GM18519 (cell line): ENCODE results near the gene PHLPP1.
"Not testable (repeated sequence)": the region's sequence is repeated elsewhere in the genome, so short reads cannot be mapped to it uniquely, and the experiment has no call there.

Source experiments
- ATAC-seq: cut with Tn5 transposase; IDR thresholded peaks from one replicate; pipeline ENCODE4 v1.9.1; 2021; ENCODE audit warnings: mild to moderate bottlenecking, moderate library complexity; ENCODE audit not compliant: unreplicated experiment, low FRiP score

PHLPP1 gene

DNA sequence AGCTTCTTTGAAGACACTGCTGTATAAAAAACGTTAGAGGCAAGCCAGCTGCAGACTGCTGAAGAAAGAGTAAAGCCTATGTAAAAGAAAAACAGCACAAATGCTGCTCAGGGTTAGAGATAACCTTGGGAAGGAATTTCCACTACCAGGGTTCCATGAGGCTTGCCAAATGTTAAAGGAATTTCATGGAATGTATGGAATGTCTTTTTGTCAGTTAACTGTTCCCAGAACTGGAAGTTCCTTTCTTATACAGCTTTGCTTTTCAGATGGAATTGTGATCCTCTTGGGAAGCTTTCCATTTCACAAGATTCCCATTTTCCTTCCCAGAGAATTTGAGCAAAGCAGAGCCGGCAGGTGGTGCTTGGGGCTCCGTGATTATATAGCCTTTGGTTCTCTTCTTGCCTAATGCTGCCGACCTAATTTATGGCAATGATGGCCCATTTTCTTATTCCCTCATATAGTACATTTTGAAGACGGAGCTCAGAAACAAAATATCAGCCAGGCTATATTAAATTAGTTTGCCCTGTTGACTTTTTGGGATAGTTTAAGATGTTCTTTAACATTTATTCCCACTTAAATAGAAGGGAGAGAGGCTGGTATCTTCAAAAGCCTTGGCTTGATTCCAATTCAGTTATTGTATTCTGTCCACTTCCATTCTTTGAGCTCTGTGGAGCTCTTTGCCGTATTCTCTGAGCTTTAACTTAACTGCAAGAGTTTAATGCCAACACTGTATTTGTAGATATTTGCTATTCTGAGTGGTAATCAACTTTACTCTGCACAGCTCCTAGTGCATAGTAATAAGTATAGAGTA lies 162.3 kb downstream of the PHLPP1 start:
- no peak for ATAC-seq

DNA sequence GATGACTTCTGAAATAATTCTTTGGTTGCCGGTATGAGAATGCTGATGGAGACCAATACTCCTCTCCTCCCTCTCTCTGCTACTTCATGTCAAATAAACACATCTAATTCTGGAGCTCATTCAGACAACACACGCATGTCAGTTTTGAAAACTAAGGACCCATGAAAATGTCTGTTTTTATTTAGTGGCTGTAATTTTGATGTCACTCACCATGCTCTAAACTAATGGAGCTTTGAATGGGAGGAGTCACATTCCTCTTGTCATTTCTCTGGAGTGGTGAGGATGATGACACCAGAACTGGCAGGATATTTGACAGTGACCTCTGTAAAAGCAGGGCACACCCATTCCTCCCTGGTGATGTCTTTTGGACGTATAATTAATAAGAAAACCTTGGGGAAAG lies 163.0 kb downstream of the PHLPP1 start:
- no peak for ATAC-seq

DNA sequence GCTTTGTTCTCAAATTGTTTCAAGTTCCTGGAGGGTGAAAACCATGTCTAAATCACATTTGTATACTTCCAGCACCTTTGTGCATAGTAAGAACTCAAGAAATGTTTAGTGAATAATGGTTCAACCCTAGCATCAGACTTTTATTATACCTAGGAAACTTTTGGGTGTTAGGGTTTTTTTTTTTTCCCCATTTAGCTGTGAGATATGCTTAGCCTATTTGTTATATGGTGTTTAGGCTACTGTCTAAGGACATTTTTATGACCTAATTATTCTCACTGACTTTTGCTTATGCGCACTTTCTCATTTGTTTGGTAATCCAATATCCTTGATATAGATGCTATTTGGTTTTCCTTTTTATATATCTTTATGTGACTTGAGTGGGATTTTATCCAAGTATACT lies 164.7 kb downstream of the PHLPP1 start:
- ATAC-seq = no peak

DNA sequence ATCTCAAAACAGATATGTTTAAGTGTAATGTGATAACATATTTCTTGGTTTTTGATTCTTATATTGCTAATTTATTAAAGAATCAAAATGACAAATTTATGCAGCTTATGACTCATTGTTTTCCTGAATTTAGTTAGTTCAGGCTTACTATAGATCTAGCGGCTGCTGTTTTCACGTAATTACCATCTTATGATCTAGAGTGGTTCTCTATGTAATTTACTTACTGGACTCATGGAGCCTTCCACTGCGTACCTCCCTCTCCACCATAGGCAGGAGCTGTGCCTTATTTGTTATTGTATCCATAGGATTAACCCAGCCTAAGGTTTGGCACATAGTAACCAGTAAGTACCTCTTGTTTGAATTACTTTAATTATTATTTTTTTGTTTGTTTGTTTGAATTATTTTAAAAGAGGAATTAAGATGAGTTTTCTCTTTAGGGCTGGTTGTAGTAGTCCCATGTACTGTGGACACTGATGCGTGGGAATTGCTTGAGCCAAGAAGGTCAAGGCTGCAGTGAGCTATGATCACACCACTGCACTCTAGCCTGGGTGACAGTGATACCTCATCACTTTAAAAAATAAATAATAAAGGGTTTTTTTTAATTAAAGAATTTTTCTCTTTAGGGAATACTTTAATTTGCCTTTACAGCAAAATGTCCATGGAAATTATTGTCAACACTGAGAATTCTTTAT lies 165.5 kb downstream of the PHLPP1 start:
- no peak for ATAC-seq

DNA sequence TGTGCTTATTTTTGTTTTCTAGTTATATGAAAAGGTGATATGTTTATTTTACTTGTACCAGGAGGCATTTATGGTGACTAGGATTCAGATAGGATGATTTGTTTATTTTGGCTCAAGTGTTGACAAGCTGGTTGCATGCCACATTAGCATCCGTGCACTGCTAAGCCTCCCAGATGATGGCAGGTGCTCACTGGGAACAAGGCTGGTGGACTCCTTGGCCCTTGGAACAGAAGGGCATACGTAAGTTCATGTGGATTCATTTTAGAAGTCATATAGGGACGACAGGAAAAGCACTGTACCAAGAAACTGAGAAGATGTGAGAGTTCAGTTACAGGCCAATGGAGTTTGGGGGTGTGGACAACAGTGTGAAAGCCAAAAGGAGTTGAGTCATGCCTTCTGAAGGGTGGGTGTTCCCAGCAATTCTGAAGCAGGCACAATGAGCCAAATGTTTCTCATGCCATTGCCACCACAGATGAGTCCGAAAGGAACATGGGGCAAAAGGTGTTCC lies 166.2 kb downstream of the PHLPP1 start:
- no peak for ATAC-seq

DNA sequence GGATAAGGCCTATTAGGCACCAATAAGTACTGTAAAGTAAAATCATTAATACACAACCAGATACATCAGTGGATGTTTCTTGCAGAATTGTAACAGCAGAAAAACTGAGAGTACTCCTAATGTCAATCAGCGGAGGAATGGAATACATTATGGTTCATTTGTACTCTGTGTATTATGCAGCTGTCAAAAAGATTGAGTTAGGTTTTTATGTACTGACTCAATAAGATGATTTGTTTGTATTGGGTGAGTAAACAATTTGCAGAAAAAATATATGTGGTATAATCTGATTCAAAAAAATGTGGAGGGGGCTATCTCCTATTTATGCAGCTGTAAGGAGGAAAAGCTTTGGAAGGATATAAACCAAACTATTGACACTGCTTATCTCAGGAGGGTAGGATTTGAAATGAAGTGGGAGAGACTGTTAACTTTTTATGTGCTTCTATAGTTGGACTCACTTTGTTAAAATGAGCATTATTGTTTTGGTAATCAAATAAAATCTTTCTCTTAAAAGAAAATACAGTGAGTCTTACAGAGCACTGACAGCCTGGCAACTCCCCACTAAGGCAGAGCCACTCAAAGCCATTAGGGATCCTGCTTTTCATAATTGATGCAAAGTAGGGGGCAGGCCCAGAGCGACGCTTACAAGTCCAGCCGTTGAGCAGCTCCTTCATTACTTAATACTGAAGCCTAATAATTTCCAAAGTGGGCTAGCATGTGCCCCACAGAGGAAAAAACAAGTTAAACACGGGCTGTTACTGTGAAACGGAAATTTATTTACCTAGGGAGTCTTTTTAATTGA lies 168.8 kb downstream of the PHLPP1 start:
- ATAC-seq = no peak

DNA sequence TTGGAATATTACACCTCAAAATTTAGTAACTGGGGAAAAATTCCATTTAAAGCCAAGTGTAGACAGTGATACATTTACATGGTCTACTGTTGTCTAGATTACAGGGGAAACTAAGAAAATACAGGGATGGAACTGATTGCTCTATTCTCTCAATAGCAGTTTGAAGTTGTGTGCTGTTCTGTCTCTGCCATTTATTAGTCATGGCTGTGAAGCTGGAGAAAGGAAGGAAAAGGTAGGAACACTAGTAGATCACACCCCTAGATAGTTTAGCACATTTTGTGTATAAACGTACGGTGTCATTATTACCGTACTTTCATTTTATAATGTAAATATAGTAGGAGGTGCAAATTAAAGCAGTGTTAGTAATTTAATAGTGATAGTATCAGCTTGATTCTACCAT lies 170.5 kb downstream of the PHLPP1 start:
- no peak for ATAC-seq

DNA sequence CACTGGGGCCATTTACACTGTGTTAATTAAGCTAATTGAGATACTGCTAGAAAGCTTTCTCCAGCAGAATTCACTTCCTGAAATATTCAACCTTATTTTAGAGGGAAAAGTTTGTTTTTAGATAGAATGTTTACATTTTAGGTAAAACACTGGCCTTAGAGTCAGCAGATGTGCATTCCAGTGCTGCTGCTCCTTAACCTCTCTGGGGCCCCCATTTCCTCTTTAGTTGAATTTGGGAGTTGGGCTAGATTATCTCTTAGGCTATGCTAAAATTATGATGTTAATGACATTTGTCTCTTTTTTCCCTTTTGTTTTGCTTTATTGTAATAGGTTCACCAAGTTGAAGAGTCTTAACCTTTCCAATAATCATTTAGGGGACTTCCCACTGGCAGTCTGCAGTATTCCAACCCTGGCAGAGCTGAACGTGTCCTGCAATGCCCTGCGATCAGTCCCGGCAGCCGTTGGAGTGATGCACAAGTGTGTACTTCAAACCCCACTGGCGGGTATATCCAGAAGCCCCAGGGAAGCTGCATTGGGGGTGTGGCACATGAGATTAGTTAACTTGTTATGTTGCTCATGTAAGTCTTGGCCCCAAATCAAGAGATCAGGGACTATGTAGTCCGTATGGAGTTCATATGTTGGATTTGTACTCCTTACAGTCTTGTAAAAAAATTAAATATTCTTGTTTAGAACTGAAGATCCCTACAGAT lies 179.5 kb downstream of the PHLPP1 start:
- no peak for ATAC-seq

DNA sequence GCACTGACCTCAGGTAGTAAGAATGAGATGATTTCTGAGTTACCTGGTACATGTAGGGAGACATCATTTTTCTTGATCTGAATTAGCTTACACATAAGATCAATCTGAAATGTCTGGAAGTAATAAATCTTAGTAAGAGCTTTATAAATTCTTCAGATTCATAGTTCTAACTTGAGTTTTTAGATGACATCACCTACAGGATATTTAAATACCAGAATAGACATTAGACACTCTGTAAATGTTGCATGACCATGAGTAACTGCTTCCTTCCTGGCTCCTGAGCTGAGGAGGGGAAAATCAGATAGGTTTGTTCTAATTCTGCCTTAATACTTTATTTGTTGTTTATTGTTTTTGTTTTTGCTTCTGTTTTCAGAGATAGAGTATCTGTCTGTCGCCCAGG lies 181.8 kb downstream of the PHLPP1 start:
- no peak for ATAC-seq

DNA sequence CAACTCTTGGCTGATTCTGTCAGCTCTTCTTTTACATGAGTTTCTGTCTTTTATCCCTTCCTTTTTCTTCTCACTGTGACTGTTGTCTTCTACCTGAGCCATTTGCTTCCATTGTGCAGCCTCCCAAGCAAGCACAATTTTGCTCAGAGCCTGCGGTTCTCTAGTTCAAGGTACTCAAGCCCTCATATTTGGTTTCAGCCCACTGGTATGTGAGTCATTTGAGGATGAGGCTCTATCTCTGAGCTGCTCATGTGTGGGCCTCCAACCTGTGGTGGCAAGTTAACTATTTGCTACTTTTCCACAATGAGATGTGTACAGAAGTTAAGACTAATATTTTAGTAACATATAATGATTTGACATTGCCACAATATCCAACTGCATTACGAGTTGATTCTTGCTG lies 183.0 kb downstream of the PHLPP1 start:
- no peak for ATAC-seq

DNA sequence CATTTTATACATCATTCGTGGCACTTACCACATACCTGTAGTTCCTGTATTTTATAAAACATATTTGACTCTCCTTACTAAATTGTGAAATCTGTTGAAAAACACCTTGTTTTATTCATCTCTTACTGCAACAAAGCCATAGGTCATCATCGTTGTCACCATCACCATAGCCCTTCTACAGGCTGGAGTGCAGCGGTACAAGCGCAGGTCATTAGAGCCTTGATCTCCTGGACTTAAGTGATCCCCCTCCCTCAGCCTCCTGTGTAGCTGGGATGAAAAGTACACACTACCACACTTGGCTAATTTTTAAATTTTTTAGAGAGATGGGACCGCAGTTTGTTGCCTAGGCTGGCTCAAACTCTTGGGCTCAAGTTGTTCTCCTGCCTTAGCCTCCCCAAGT lies 184.2 kb downstream of the PHLPP1 start:
- no peak for ATAC-seq

DNA sequence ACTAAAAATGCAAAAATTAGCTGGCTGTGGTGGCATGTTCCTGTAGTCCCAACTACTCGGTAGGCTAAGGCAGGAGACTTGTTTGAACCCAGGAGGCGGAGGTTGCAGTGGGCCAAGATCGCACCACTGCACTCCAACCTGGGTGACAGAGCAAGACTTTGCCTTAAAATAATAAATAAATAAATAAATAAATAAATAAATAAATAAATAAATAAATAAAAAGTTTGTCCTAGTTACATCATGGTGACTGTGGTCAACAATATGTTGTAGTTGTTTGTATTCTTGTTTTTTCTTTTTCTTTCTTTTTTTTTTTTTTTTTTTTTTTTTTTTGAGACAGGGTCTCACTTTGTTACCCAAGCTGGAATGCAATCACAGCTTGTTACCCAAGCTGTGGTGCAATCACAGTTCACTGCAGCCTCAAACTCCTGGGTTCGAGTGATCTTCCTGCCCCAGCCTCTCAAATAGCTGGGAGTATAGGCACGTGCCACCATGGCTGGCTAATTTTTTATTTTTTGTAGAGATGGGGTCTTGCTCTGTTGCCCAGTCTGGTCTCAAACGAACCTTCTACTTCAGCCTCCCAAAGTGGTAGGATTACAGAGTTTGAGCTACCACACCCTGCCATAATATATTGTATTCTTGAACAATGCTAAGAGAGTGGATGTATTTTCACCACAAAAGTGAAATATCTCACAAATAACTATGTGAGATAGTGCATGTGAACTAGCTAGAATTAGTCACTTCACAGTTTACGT lies 185.0 kb downstream of the PHLPP1 start:
- ATAC-seq = no peak

DNA sequence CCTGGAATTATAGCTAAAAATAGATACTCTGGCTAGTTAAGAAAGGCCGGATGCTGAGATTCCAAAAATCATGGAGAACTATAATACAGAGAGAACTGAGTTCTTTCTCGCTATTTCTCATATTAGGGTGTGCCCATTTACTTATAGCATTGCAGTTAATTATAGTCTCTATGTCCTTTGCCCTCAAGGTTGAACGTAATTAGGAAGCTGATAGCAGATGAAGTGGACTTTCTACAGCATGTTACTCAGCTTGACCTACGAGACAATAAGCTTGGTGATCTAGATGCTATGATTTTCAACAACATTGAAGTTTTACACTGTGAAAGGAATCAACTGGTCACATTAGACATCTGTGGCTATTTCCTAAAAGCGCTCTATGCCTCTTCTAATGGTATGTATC lies 187.4 kb downstream of the PHLPP1 start:
- ATAC-seq = no peak

DNA sequence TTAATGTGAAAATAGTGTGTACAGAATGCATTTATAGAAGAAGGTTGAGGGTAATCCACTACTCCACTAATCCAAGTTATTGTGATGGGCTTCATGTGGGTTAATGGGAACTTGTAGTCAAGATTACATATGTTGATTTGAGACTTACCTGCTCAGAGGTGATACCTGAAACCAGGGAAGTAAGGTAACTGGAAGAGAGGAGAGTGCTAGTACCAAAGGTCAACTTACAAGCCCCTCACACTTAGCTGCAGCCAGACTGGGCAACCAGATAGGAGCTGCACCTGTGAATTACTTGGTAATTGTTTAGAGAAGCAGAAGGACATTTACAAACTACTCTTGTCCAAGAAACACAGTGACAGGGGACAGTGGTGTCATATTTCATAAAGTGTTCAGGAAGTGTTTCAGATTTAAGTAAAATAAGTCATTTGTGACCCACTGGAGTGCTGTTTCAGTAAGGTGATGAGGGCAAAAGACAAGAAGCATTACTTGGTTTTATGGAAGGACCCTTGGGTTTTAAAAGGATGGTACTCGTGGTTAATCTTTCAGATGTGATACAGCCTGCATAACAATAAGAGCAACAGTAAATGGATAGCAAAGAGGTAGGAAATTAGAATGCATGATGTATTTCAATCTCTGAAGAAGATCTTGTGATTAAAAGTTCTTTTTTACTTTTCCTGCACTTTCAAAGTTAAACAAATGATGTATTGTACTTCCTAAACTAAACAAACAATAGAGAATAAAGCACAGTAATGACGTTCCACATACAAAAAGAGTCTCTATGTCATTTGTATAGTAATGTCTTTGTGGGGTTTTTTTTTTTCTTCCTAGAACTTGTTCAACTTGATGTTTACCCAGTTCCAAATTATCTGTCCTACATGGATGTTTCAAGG lies 189.3 kb downstream of the PHLPP1 start:
- ATAC-seq = no peak

DNA sequence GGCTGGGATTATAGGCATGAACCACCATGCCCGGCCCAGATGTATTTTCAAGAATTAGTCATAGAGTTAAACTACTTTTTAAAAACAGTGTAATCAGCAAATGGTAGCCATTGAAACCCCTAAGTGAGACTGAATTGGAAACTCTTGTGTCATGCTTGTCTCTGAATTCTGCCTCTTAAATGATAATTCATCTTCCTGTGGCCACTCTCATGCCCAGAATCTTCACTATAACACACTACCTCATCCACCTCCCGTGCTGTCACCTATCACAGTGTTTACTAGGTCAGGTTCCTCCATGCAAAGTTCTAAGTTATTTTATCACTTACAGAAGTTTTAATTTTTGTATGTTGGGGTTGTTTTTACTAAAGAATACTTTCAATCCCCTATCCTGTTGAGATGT lies 197.5 kb downstream of the PHLPP1 start:
- no peak for ATAC-seq

DNA sequence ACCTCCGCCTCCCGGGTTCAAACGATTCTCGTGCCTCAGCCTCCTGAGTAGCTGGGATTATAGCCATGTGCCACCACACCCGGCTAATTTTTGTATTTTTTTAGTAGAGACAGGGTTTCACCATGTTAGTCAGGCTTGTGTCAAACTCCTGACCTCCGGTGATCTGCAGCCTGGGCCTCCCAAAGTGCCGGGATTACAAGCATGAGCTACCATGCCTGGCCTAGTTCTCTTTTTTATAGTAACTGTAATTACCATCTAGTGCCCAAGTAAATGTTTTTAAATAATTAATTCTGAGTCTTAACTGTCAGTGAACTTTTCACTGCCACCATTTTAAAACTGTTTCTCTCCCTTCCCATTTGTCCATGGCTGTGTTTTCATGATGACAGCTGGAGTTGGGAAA lies 198.5 kb downstream of the PHLPP1 start:
- not testable (repeated sequence) for ATAC-seq

DNA sequence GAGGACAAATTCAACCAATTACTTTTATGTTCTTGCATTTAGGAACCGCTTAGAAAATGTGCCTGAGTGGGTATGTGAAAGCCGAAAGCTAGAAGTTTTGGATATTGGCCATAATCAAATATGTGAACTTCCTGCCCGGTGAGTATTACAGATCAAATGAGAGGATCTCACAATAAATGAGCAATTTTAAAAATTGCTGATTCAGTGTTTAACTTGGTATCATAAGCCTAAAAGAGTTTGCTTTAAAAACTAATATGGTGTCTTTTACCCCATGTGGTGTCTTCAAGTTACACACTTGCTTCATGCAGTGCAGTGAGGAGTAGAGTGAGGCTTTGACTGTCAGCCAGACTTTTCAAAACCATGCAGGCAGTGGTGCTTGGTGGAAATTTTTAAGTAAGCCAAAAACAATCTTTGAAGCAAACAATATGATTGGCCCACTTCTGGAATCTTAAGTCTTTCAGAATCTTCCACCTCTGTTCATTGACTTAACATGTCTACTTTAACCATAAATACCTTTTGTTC lies 199.6 kb downstream of the PHLPP1 start:
- ATAC-seq = no peak

DNA sequence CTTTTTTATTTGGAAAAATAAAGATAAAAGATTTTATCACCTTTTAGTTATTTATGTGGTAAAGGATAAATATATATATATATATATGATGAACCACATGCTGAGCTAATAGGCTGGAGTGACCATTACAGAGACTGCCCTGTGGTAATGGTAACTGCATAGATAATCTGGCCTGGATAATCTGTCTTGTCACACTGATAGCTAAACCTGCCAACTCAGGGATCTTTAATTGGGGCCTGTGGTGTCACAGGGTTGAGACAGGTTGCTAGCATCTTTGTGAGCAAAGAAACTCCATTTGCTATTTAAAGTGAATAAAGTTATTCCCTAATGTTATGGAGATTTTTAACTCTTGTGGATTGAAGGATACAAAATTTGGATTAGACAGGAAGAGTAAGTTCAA lies 203.0 kb downstream of the PHLPP1 start:
- ATAC-seq = no peak
